GM12878 (cell line): ENCODE data around the gene NMUR2. TPM values are rescaled to one million over a fixed set of nuclear protein-coding genes. Genes with fewer than 3 reads are reported as not detected.

Experiments
- ATAC-seq: fragments of 200-7000 bp; cut with Tn5 transposase; 3 replicates; pipeline ENCODE4 v1.9.1; 2020; ENCODE audit warnings: mild to moderate bottlenecking, moderate library complexity
- BruUV-seq: library from RNA; stranded (reverse); fragments of 400-500 nt; replicated peaks from 2 replicates; lab custom pipeline; 2021; lab: Mats Ljungman, UMichigan
- CTCF ChIA-PET: fragments of 300-600 bp; sonication (Branson Sonifier 250); formaldehyde crosslinking; extraction: SDS; loops from one replicate; lab custom pipeline; 2021; ENCODE audit warnings: inconsistent platforms; lab: Yijun Ruan, JAX
- POLR2A ChIA-PET: fragments of 350-600 bp; formaldehyde crosslinking; extraction: SDS; loops from one replicate; lab custom pipeline; 2021; ENCODE audit warnings: inconsistent platforms; lab: Charles Lee
- RAD21 ChIA-PET: fragments of 300-600 bp; sonication (Branson Sonifier 250); formaldehyde crosslinking; loops from one replicate; lab custom pipeline; 2023; ENCODE audit warnings: antibody characterized with exemption; ENCODE audit not compliant: unreplicated experiment; lab: Charles Lee
- SMC1A ChIA-PET: fragments of 300-600 bp; sonication (Branson Sonifier 250); formaldehyde crosslinking; loops from one replicate; lab custom pipeline; 2023; ENCODE audit not compliant: unreplicated experiment, uncharacterized antibody; lab: Charles Lee
- DNase-seq: peaks from one replicate; pipeline ENCODE4 v3.0.0-alpha.2; 2011; ENCODE audit warnings: low read depth, low spot score
- FAIRE-seq: peaks from 3 replicates; lab custom pipeline; 2011; peaks lifted over from hg19 to GRCh38; lab: Jason Lieb, UNC
- H2AFZ ChIP-seq: 2 replicates; pipeline ENCODE4 v1.6.0; 2011; ENCODE audit warnings: low read depth, low read length, control low read depth; ENCODE audit not compliant: control insufficient read depth
- H3K27ac ChIP-seq: 2 replicates; pipeline ENCODE4 v1.5.1; 2011; ENCODE audit warnings: control low read depth; ENCODE audit not compliant: control insufficient read depth, insufficient read depth
- H3K27me3 ChIP-seq, 2 experiments: replicated peaks in 1 of 2; 2 replicates each; pipeline versions ENCODE4 v1.6.0 to v1.6.1; 2011; ENCODE audit warnings: low read length in 1 of 2; ENCODE audit not compliant: control insufficient read depth in 2 of 2, insufficient read depth in 2 of 2
- H3K36me3 ChIP-seq, 2 experiments: 2 replicates each; pipeline ENCODE4 v1.5.1; 2011; ENCODE audit warnings: low read length in 1 of 2; ENCODE audit not compliant: control insufficient read depth in 2 of 2, insufficient read depth in 2 of 2
- H3K4me1 ChIP-seq: 2 replicates; pipeline ENCODE4 v1.6.1; 2011; ENCODE audit warnings: mild to moderate bottlenecking, low read length, moderate library complexity, mixed read lengths; ENCODE audit not compliant: control insufficient read depth, insufficient read depth
- H3K4me2 ChIP-seq: 2 replicates; pipeline ENCODE4 v1.6.0; 2011; ENCODE audit warnings: control low read depth; ENCODE audit not compliant: control insufficient read depth, insufficient read depth
- H3K4me3 ChIP-seq: fragments of 200-600 bp; sonication (generic); 2 replicates; pipeline ENCODE4 v1.5.1; 2016
- H3K79me2 ChIP-seq: 2 replicates; pipeline ENCODE4 v1.6.0; 2011; ENCODE audit warnings: low read length; ENCODE audit not compliant: control insufficient read depth, insufficient read depth
- H3K9ac ChIP-seq: 2 replicates; pipeline ENCODE4 v1.8.0; 2011; ENCODE audit warnings: low read length, control low read depth, mixed read lengths; ENCODE audit not compliant: control insufficient read depth, insufficient read depth
- H3K9me3 ChIP-seq: replicated peaks from 3 replicates; pipeline ENCODE4 v1.5.1; 2011; ENCODE audit warnings: mild to moderate bottlenecking, low read length; ENCODE audit not compliant: control insufficient read depth, insufficient read depth
- H4K20me1 ChIP-seq: 2 replicates; pipeline ENCODE4 v1.6.0; 2011; ENCODE audit not compliant: control insufficient read depth, insufficient read depth
- BMI1 ChIP-seq: fragments of 450-650 bp; IDR thresholded peaks from 2 replicates; pipeline ENCODE4 v1.6.1; 2016; ENCODE audit warnings: mild to moderate bottlenecking, moderate library complexity, borderline replicate concordance
- DPF2 ChIP-seq: fragments of 450-650 bp; IDR thresholded peaks from 2 replicates; pipeline ENCODE4 v1.6.1; 2017; ENCODE audit warnings: mild to moderate bottlenecking
- ESRRA ChIP-seq: IDR thresholded peaks from 2 replicates; pipeline ENCODE4 v1.6.1; 2012; ENCODE audit warnings: mild to moderate bottlenecking, low read length, improper control_type of control experiment
- GABPA ChIP-seq: IDR thresholded peaks from 2 replicates; pipeline ENCODE4 v1.6.1; 2014; ENCODE audit warnings: antibody characterized with exemption, low read depth, mild to moderate bottlenecking, inconsistent platforms
- JUNB ChIP-seq: IDR thresholded peaks from 2 replicates; pipeline ENCODE4 v1.6.1; 2016; ENCODE audit warnings: antibody characterized with exemption, mild to moderate bottlenecking
- MYB ChIP-seq: fragments of 150-350 bp; IDR thresholded peaks from 2 replicates; pipeline ENCODE4 v1.6.1; 2014; ENCODE audit warnings: mild to moderate bottlenecking, low read depth, low read length, borderline replicate concordance
- NKRF ChIP-seq: fragments of 450-650 bp; conservative IDR thresholded peaks from 2 replicates; pipeline ENCODE4 v1.6.1; 2017; ENCODE audit warnings: mild to moderate bottlenecking, moderate library complexity
- POLR2A ChIP-seq: IDR thresholded peaks from 2 replicates; pipeline ENCODE4 v1.6.1; 2011; ENCODE audit warnings: low read depth, mild to moderate bottlenecking, low read length
- POLR2AphosphoS5 ChIP-seq: IDR thresholded peaks from 2 replicates; pipeline ENCODE4 v1.6.1; 2011; ENCODE audit warnings: mild to moderate bottlenecking, low read length, inconsistent platforms
- SIN3A ChIP-seq: IDR thresholded peaks from 2 replicates; pipeline ENCODE4 v1.6.1; 2012; ENCODE audit warnings: low read depth, low read length, improper control_type of control experiment
- SMARCA5 ChIP-seq: fragments of 450-650 bp; IDR thresholded peaks from 2 replicates; pipeline ENCODE4 v1.6.1; 2017; ENCODE audit warnings: mild to moderate bottlenecking
- ZBTB33 ChIP-seq: fragments of 450-650 bp; IDR thresholded peaks from 2 replicates; pipeline ENCODE4 v1.6.1; 2017; ENCODE audit warnings: mild to moderate bottlenecking
- WGBS: methylation state at CpG from one replicate; pipeline ENCODE4 v1.1.6; 2016; ENCODE audit warnings: low lambda C conversion rate; ENCODE audit not compliant: insufficient replicate concordance, insufficient coverage; ENCODE audit errors: missing lambda C conversion rate; 5-methylcytosine and 5-hydroxymethylcytosine counted together
- in situ Hi-C: fragments of 300-500 bp; cut with MboI; formaldehyde crosslinking; loops from 9 replicates; pipeline ENCODE4 v1.14.3; 2018; ENCODE audit warnings: mixed read lengths
- intact Hi-C: fragments of 100-400 bp; cut with micrococcal nuclease; formaldehyde crosslinking; loops from one replicate; pipeline ENCODE4 v1.14.2; 2022; ENCODE audit not compliant: unreplicated experiment
- polyA plus RNA-seq, 11 experiments: library from polyadenylated mRNA; depleted of rRNA in 4 of 11; unstranded in 6 of 11; stranded (reverse) in 5 of 11; fragments of >200 nt; fragmentation: Nextera tagmentation in 4 of 11; fragmentation: Illumina TruSeq in 1 of 11; extraction: Ambion mirVana in 4 of 11; extraction: Trizol in 1 of 11; gene quantifications; 1 replicate in 1 of 11; 2 replicates in 10 of 11; pipeline versions ENCODE4 v1.2.1 to v1.2.3, GENCODE V29; 2011 to 2016; ENCODE audit warnings: inconsistent platforms in 2 of 11, missing spikeins in 2 of 11, low read depth in 1 of 11
- total RNA-seq, 4 experiments: library from RNA; depleted of rRNA in 3 of 4; stranded (reverse); fragments of >200 nt in 3 of 4; fragmentation: Illumina TruSeq in 1 of 4; extraction: Trizol in 1 of 4; gene quantifications; 2 replicates each; pipeline versions ENCODE4 v1.2.1 to v1.2.3, GENCODE V29; 2013 to 2021
- TF ChIP-seq, protein P1 (sequence below): fragments of 150-350 bp; IDR thresholded peaks from 2 replicates; pipeline ENCODE4 v1.6.1; 2014; ENCODE audit warnings: mild to moderate bottlenecking, low read depth, low read length
- TF ChIP-seq, protein P2 (sequence below): fragments of 450-650 bp; formaldehyde crosslinking; IDR thresholded peaks from 2 replicates; pipeline ENCODE4 v1.4.0; 2022; ENCODE audit warnings: mild to moderate bottlenecking, moderate library complexity
- TF ChIP-seq, protein P3 (sequence below): fragments of 450-650 bp; IDR thresholded peaks from 2 replicates; pipeline ENCODE4 v1.6.1; 2016; ENCODE audit warnings: mild to moderate bottlenecking

The NMUR2 gene
- total and polyA plus RNA-seq, 10 of the 15 experiments (the other 5 are each of a cell fraction or from before 2014, with no cell fraction given) = 0.06 to 0.11 (median 0.06) TPM; not detected in 7

DNA sequence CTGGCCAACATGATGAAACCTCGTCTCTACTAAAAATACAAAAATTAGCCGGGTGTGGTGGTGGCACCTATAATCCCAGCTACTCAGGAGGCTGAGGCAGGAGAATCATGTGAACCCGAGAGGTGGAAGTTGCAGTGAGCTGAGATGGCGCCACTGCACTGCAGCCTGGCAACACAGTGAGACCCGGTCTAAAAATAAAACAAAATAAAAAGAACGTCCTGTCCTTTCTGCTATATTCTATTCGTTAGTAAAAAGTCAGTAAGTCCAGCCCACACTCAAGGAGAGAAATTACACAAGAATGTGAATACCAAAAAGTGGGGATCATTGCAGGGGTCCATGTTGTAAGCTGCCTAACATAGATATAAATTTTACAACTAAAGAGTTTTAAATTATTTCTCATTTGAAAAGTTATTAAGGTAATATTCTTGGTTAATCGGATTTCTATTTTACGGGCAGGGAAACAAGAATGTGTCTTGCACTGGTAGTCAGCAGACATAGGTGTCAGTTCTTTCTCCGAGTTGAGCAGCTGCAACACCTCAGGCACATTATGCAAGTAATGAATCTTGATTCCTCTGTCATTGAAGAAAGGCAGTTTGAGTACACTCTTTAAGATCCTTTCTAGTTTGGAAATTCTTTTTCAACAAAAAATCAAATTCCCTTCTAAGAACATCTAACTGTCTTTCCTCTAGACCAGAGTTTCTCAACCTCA, 24.5 kb downstream of the NMUR2 start:
- Histone ChIP-seq H3K4me1 (no peaks in the 10 kb centered on the region), H3K9ac (no peak overlapping the region), H2AFZ (no peak overlapping the region), H3K27me3 (no peaks in the 10 kb centered on the region), H3K4me2 (no peak overlapping the region), H3K27ac (no peak overlapping the region), H4K20me1 (no peaks in the 10 kb centered on the region), H3K79me2 (no peaks in the 10 kb centered on the region), H3K36me3 (no peaks in the 10 kb centered on the region), H3K4me3 (no peak overlapping the region), H3K9me3 (no peaks in the 10 kb centered on the region)
- ChIA-PET CTCF (no interaction called here), RAD21 (no interaction called here), POLR2A (no interaction called here), SMC1A (no interaction called here)
- DNase-seq (no peak), FAIRE-seq (no peak), ATAC-seq (no peak)
- in situ Hi-C loops = no loop called here
- no TSS peak for BruUV-seq
- intact Hi-C loops = no loop called here
- WGBS = 41% methylated on average over 10 of the region's 10 CpGs
- TF ChIP-seq, protein P1, sequence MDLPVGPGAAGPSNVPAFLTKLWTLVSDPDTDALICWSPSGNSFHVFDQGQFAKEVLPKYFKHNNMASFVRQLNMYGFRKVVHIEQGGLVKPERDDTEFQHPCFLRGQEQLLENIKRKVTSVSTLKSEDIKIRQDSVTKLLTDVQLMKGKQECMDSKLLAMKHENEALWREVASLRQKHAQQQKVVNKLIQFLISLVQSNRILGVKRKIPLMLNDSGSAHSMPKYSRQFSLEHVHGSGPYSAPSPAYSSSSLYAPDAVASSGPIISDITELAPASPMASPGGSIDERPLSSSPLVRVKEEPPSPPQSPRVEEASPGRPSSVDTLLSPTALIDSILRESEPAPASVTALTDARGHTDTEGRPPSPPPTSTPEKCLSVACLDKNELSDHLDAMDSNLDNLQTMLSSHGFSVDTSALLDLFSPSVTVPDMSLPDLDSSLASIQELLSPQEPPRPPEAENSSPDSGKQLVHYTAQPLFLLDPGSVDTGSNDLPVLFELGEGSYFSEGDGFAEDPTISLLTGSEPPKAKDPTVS = no peak
- TF ChIP-seq MYB (no peak), SMARCA5 (no peak), BMI1 (no peak), NKRF (no peak), SIN3A (no peak), ESRRA (no peak), DPF2 (no peak), GABPA (no peak), POLR2AphosphoS5 (no peak), ZBTB33 (no peak), JUNB (no peak), POLR2A (no peak)
- TF ChIP-seq, protein P2, sequence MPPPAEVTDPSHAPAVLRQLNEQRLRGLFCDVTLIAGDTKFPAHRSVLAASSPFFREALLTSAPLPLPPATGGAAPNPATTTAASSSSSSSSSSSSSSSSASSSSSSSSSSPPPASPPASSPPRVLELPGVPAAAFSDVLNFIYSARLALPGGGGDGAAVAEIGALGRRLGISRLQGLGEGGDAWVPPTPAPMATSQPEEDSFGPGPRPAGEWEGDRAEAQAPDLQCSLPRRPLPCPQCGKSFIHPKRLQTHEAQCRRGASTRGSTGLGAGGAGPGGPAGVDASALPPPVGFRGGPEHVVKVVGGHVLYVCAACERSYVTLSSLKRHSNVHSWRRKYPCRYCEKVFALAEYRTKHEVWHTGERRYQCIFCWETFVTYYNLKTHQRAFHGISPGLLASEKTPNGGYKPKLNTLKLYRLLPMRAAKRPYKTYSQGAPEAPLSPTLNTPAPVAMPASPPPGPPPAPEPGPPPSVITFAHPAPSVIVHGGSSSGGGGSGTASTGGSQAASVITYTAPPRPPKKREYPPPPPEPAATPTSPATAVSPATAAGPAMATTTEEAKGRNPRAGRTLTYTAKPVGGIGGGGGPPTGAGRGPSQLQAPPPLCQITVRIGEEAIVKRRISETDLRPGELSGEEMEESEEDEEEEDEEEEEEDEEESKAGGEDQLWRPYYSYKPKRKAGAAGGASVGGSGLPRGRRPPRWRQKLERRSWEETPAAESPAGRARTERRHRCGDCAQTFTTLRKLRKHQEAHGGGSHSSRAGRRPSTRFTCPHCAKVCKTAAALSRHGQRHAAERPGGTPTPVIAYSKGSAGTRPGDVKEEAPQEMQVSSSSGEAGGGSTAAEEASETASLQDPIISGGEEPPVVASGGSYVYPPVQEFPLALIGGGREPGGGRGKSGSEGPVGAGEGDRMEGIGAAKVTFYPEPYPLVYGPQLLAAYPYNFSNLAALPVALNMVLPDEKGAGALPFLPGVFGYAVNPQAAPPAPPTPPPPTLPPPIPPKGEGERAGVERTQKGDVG (CRISPR knock-in tag) = no peak
- TF ChIP-seq, protein P3, sequence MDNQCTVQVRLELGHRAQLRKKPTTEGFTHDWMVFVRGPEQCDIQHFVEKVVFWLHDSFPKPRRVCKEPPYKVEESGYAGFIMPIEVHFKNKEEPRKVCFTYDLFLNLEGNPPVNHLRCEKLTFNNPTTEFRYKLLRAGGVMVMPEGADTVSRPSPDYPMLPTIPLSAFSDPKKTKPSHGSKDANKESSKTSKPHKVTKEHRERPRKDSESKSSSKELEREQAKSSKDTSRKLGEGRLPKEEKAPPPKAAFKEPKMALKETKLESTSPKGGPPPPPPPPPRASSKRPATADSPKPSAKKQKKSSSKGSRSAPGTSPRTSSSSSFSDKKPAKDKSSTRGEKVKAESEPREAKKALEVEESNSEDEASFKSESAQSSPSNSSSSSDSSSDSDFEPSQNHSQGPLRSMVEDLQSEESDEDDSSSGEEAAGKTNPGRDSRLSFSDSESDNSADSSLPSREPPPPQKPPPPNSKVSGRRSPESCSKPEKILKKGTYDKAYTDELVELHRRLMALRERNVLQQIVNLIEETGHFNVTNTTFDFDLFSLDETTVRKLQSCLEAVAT = no peak
